ENCODE data around the gene CKAP2L. TPM values are rescaled to one million over a fixed set of nuclear protein-coding genes. Genes with fewer than 3 reads are reported as not detected.

The CKAP2L gene
- total RNA-seq, 1 experiment from 2014 or later: 42.5 TPM

GRCh38 chr2:112811841-112812306 lies 47.5 kb upstream of the CKAP2L start:
- Mint-ChIP-seq H3K4me3 (ENCODE audit: low read depth, unreplicated experiment) (peak overlapping the region; percentile 10), H3K36me3 (ENCODE audit: insufficient read depth, unreplicated experiment) (peaks cover 23% of the 10 kb centered on the region), H3K4me1 (ENCODE audit: low read depth, unreplicated experiment) (peaks cover 70% of the 10 kb centered on the region), H3K27ac (ENCODE audit: unreplicated experiment) (peak overlapping the region; percentile 89), H3K27me3 (ENCODE audit: unreplicated experiment) (no peaks in the 10 kb centered on the region), H3K9me3 (ENCODE audit: low read depth, unreplicated experiment) (peaks cover 10% of the 10 kb centered on the region)
- intact Hi-C loops (cut with micrococcal nuclease; ENCODE audit: unreplicated experiment): loop anchor here (1.0 to 5.0 kb wide), 3 partner anchors 9 to 70 kb away; no protein-coding TSS in a partner anchor
- no peak for TF ChIP-seq CTCF (IDR thresholded peaks at IDR 0.05; ENCODE audit: unreplicated experiment)
- no TSS peak for BruUV-seq (replicated peaks)
- CTCF ChIA-PET: interaction anchor here (0.6 to 1.1 kb wide), 3 partner anchors 73 to 185 kb away, joined by 3 to 4 read pairs (median 3); no protein-coding TSS in a partner anchor
- peak; percentile 73 for DNase-seq

- no peak for TF ChIP-seq CTCF (IDR thresholded peaks at IDR 0.05; ENCODE audit: unreplicated experiment)
- Mint-ChIP-seq H3K9me3 (ENCODE audit: low read depth, unreplicated experiment) (peaks cover 14% of the 10 kb centered on the region), H3K4me3 (ENCODE audit: low read depth, unreplicated experiment) (no peak overlapping the region), H3K27ac (ENCODE audit: unreplicated experiment) (peak overlapping the region; percentile 89), H3K27me3 (ENCODE audit: unreplicated experiment) (no peaks in the 10 kb centered on the region), H3K36me3 (ENCODE audit: insufficient read depth, unreplicated experiment) (peaks cover 23% of the 10 kb centered on the region), H3K4me1 (ENCODE audit: low read depth, unreplicated experiment) (peaks cover 71% of the 10 kb centered on the region)
- no peak for DNase-seq
- intact Hi-C loops (cut with micrococcal nuclease; ENCODE audit: unreplicated experiment): loop anchor here (5.0 kb wide), 2 partner anchors 56 to 71 kb away; no protein-coding TSS in a partner anchor
- CTCF ChIA-PET: interaction anchor here (0.6 to 0.9 kb wide), 3 partner anchors 70 to 185 kb away, joined by 3 read pairs; no protein-coding TSS in a partner anchor
- BruUV-seq (replicated peaks): TSS peak; percentile 61
Observed at GRCh38 chr2:112811276-112811831, 46.9 kb upstream of the CKAP2L start.

GRCh38 chr2:112809112-112809511 lies 44.7 kb upstream of the CKAP2L start:
- intact Hi-C loops (cut with micrococcal nuclease; ENCODE audit: unreplicated experiment): no loop called here
- Mint-ChIP-seq H3K27me3 (ENCODE audit: unreplicated experiment) (no peaks in the 10 kb centered on the region), H3K36me3 (ENCODE audit: insufficient read depth, unreplicated experiment) (peaks cover 35% of the 10 kb centered on the region), H3K9me3 (ENCODE audit: low read depth, unreplicated experiment) (peaks cover 14% of the 10 kb centered on the region), H3K4me3 (ENCODE audit: low read depth, unreplicated experiment) (no peak overlapping the region), H3K4me1 (ENCODE audit: low read depth, unreplicated experiment) (peaks cover 82% of the 10 kb centered on the region), H3K27ac (ENCODE audit: unreplicated experiment) (peak overlapping the region; percentile 73)
- no TSS peak for BruUV-seq (replicated peaks)
- no peak for DNase-seq
- TF ChIP-seq CTCF (IDR thresholded peaks at IDR 0.05; ENCODE audit: unreplicated experiment): no peak
- CTCF ChIA-PET: interaction anchor here (0.9 kb wide), 1 partner anchor 72 kb away, joined by 3 read pairs; no protein-coding TSS in a partner anchor

GRCh38 chr2:112807233-112807807 lies 42.9 kb upstream of the CKAP2L start:
- H3K4me3 Mint-ChIP-seq (ENCODE audit: low read depth, unreplicated experiment): no peak overlapping the region
- CTCF ChIA-PET: no interaction called here

More at GRCh38 chr2:112807233-112807807, 42.9 kb upstream of the CKAP2L start:
- H3K27ac Mint-ChIP-seq (ENCODE audit: unreplicated experiment): peak overlapping the region; percentile 40
- peaks cover 77% of the 10 kb centered on the region for H3K4me1 Mint-ChIP-seq (ENCODE audit: low read depth, unreplicated experiment)
- no peaks in the 10 kb centered on the region for H3K27me3 Mint-ChIP-seq (ENCODE audit: unreplicated experiment)
- no peak for TF ChIP-seq CTCF (IDR thresholded peaks at IDR 0.05; ENCODE audit: unreplicated experiment)
- peaks cover 14% of the 10 kb centered on the region for H3K9me3 Mint-ChIP-seq (ENCODE audit: low read depth, unreplicated experiment)
- no TSS peak for BruUV-seq (replicated peaks)
- DNase-seq: no peak
- intact Hi-C loops (cut with micrococcal nuclease; ENCODE audit: unreplicated experiment): no loop called here
- peaks cover 32% of the 10 kb centered on the region for H3K36me3 Mint-ChIP-seq (ENCODE audit: insufficient read depth, unreplicated experiment)
